Esophagus squamous epithelium (tissue), 5 donors: ENCODE results near the gene MORC4. TPM values are rescaled to one million over a fixed set of nuclear protein-coding genes. Genes with fewer than 3 reads are reported as not detected.

Source experiments
- DNase-seq: peaks from one replicate; lab custom pipeline; 2025; lab: John Stamatoyannopoulos, UW
- H3K27ac ChIP-seq, 4 donors: fragments of 200-600 bp; sonication (generic); one replicate each; pipeline ENCODE4 v1.5.1; 2016 to 2019; ENCODE audit warnings: mild to moderate bottlenecking in 1 of 4
- H3K27me3 ChIP-seq, 4 donors: fragments of 200-600 bp; sonication (generic); 1 replicate in 3 of 4; 2 replicates in 1 of 4; pipeline versions ENCODE4 v1.5.1 to v1.6.0; 2017 to 2021; ENCODE audit warnings: antibody characterized with exemption in 1 of 4
- H3K36me3 ChIP-seq, 3 donors: fragments of 200-600 bp; sonication (generic); one replicate each; pipeline ENCODE4 v1.5.1; 2016 to 2019
- H3K4me1 ChIP-seq, 3 donors: fragments of 200-600 bp; sonication (generic); one replicate each; pipeline ENCODE4 v1.5.1; 2017 to 2019
- H3K4me3 ChIP-seq, 4 donors: fragments of 200-600 bp; sonication (generic); 1 replicate in 3 of 4; 2 replicates in 1 of 4; pipeline ENCODE4 v1.5.1; 2016 to 2019; ENCODE audit warnings: mild to moderate bottlenecking in 2 of 4, moderate library complexity in 1 of 4
- H3K9me3 ChIP-seq, 3 donors: fragments of 200-600 bp; sonication (generic); one replicate each; pipeline ENCODE4 v1.5.1; 2016 to 2019
- CTCF ChIP-seq, 6 experiments: fragments of 450-650 bp in 4 of 6; fragments of 200-600 bp in 2 of 6; sonication (generic) in 2 of 6; IDR thresholded peaks; one replicate each; pipeline ENCODE4 v1.5.1; 2016 to 2019; ENCODE audit warnings: antibody characterized with exemption in 6 of 6, mild to moderate bottlenecking in 4 of 6, moderate library complexity in 4 of 6
- POLR2A ChIP-seq, 4 donors: fragments of 450-650 bp; IDR thresholded peaks; one replicate each; pipeline ENCODE4 v1.6.1; 2017; ENCODE audit warnings: antibody characterized with exemption in 4 of 4, mild to moderate bottlenecking in 4 of 4, moderate library complexity in 3 of 4
- WGBS, 2 donors: methylation state at CpG; one replicate each; pipeline ENCODE4 v1.1.5; 2018; 5-methylcytosine and 5-hydroxymethylcytosine counted together
- intact Hi-C: fragments of 100-400 bp; cut with DNase I; formaldehyde crosslinking; loops from one replicate; pipeline ENCODE4 v1.15.0; 2022
- total RNA-seq, 4 donors: library from RNA; depleted of rRNA; stranded (reverse); fragments of >200 nt; gene quantifications; one replicate each; pipeline ENCODE4 v1.1.0, GENCODE V29; 2016
- donor health status: DM: yes; HTN: yes; CAD: no.

Gene MORC4
- total RNA-seq, 4 donors from 2014 or later = 12.5 to 22.6 (median 17.2) TPM

GRCh38 chrX:106939566-106939965, 60.4 kb downstream of the MORC4 start:
- Histone ChIP-seq H3K4me1 (no peaks in the 10 kb centered on the region), H3K9me3 (no peaks in the 10 kb centered on the region), H3K27ac (no peak overlapping the region), H3K27me3 (no peaks in the 10 kb centered on the region), H3K36me3 (peaks cover 0 to 26% (median 0%) of the 10 kb centered on the region in 3 donors), H3K4me3 (no peak overlapping the region)
- no peak for DNase-seq
- intact Hi-C loops = no loop called here
- TF ChIP-seq POLR2A (IDR thresholded peaks at IDR 0.05) (no peak), CTCF (IDR thresholded peaks at IDR 0.05) (no peak)
- 83 to 86% methylated on average over 1 to 3 of the region's 3 CpGs for WGBS, 2 donors

GRCh38 chrX:106936246-106936645, 63.8 kb downstream of the MORC4 start:
- Histone ChIP-seq H3K27ac (no peak overlapping the region), H3K36me3 (peaks cover 0 to 9% (median 0%) of the 10 kb centered on the region in 3 donors), H3K4me1 (no peaks in the 10 kb centered on the region), H3K4me3 (no peak overlapping the region), H3K9me3 (no peaks in the 10 kb centered on the region), H3K27me3 (no peaks in the 10 kb centered on the region)
- no peak for TF ChIP-seq CTCF (IDR thresholded peaks at IDR 0.05)
- TF ChIP-seq POLR2A (IDR thresholded peaks at IDR 0.05) = no peak
- 47 to 82% methylated on average over 1 of the region's 1 CpG for WGBS, 2 donors
- DNase-seq = no peak
- intact Hi-C loops = no loop called here

- no peak for DNase-seq
- Histone ChIP-seq H3K27ac (no peak overlapping the region), H3K4me1 (no peaks in the 10 kb centered on the region), H3K36me3 (no peaks in the 10 kb centered on the region), H3K27me3 (no peaks in the 10 kb centered on the region), H3K4me3 (no peak overlapping the region), H3K9me3 (no peaks in the 10 kb centered on the region)
- intact Hi-C loops = no loop called here
- 27 to 36% methylated on average over 3 to 4 of the region's 4 CpGs for WGBS, 2 donors
- TF ChIP-seq CTCF (IDR thresholded peaks at IDR 0.05) = no peak
- no peak for TF ChIP-seq POLR2A (IDR thresholded peaks at IDR 0.05)
Observed at GRCh38 chrX:106935175-106935574, 64.8 kb downstream of the MORC4 start.

GRCh38 chrX:106933538-106933961, 66.5 kb downstream of the MORC4 start:
- no peak for TF ChIP-seq CTCF (IDR thresholded peaks at IDR 0.05)
- no peak for TF ChIP-seq POLR2A (IDR thresholded peaks at IDR 0.05)
- no peaks in the 10 kb centered on the region for H3K27me3 ChIP-seq
- no peaks in the 10 kb centered on the region for H3K36me3 ChIP-seq
- no peak overlapping the region for H3K27ac ChIP-seq
- DNase-seq = no peak
- H3K9me3 ChIP-seq = no peaks in the 10 kb centered on the region
- intact Hi-C loops = no loop called here
- no peaks in the 10 kb centered on the region for H3K4me1 ChIP-seq
- 17 to 60% methylated on average over 1 to 2 of the region's 3 CpGs for WGBS, 2 donors
- no peak overlapping the region for H3K4me3 ChIP-seq

- TF ChIP-seq POLR2A (IDR thresholded peaks at IDR 0.05) = no peak
- TF ChIP-seq CTCF (IDR thresholded peaks at IDR 0.05) = no peak
Observed at GRCh38 chrX:106932960-106933537, 67.0 kb downstream of the MORC4 start.

More at GRCh38 chrX:106932960-106933537, 67.0 kb downstream of the MORC4 start:
- H3K36me3 ChIP-seq = no peaks in the 10 kb centered on the region
- intact Hi-C loops = no loop called here
- no peak for DNase-seq
- H3K27me3 ChIP-seq = no peaks in the 10 kb centered on the region
- 84 to 90% methylated on average over 5 of the region's 6 CpGs for WGBS, 2 donors
- no peaks in the 10 kb centered on the region for H3K9me3 ChIP-seq
- H3K4me3 ChIP-seq = no peak overlapping the region
- no peaks in the 10 kb centered on the region for H3K4me1 ChIP-seq
- no peak overlapping the region for H3K27ac ChIP-seq
